AG04449 (cell line): Measurements from ENCODE around the gene WSCD2.

ENCODE experiments used
- CTCF ChIA-PET: fragments of 350-600 bp; formaldehyde crosslinking; extraction: SDS; loops from one replicate; lab custom pipeline; 2021; ENCODE audit warnings: antibody characterized with exemption; lab: Yijun Ruan, JAX
- POLR2A ChIA-PET: fragments of 400-600, 350-600 bp; formaldehyde crosslinking; extraction: SDS; loops from one replicate; lab custom pipeline; 2020; ENCODE audit warnings: antibody characterized with exemption, inconsistent platforms; lab: Yijun Ruan, JAX
- DNase-seq: peaks from one replicate; pipeline ENCODE4 v3.0.0-alpha.2; 2010; ENCODE audit warnings: low read depth, low spot score
- H3K4me3 ChIP-seq: 2 replicates; pipeline ENCODE4 v1.5.1; 2011; ENCODE audit warnings: low read depth, mild to moderate bottlenecking, control low read depth, low read length
- TF ChIP-seq, protein P1 (sequence below): IDR thresholded peaks from one replicate; pipeline ENCODE4 v1.5.1; 2011; ENCODE audit warnings: mild to moderate bottlenecking, moderate library complexity, low read length, control low read depth, inconsistent platforms; ENCODE audit not compliant: insufficient read depth; ENCODE audit errors: missing control alignments

Gene WSCD2

GRCh38 chr12:108270035-108270848, 141.2 kb downstream of the WSCD2 start:
- ChIA-PET POLR2A (no interaction called here), CTCF (no interaction called here)
- TF ChIP-seq, protein P1, sequence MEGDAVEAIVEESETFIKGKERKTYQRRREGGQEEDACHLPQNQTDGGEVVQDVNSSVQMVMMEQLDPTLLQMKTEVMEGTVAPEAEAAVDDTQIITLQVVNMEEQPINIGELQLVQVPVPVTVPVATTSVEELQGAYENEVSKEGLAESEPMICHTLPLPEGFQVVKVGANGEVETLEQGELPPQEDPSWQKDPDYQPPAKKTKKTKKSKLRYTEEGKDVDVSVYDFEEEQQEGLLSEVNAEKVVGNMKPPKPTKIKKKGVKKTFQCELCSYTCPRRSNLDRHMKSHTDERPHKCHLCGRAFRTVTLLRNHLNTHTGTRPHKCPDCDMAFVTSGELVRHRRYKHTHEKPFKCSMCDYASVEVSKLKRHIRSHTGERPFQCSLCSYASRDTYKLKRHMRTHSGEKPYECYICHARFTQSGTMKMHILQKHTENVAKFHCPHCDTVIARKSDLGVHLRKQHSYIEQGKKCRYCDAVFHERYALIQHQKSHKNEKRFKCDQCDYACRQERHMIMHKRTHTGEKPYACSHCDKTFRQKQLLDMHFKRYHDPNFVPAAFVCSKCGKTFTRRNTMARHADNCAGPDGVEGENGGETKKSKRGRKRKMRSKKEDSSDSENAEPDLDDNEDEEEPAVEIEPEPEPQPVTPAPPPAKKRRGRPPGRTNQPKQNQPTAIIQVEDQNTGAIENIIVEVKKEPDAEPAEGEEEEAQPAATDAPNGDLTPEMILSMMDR = no peak
- no peak for DNase-seq
- no peak overlapping the region for H3K4me3 ChIP-seq

- no peak overlapping the region for H3K4me3 ChIP-seq
- no peak for DNase-seq
- TF ChIP-seq, protein P1 = no peak
- POLR2A ChIA-PET = no interaction called here
- CTCF ChIA-PET = no interaction called here
Measured at GRCh38 chr12:108270849-108271143, 141.7 kb downstream of the WSCD2 start.

- ChIA-PET POLR2A (no interaction called here), CTCF (no interaction called here)
- no peak overlapping the region for H3K4me3 ChIP-seq
- TF ChIP-seq, protein P1 = no peak
- DNase-seq = no peak
Measured at GRCh38 chr12:108271951-108272872, 143.1 kb downstream of the WSCD2 start.

GRCh38 chr12:108273217-108273616, 144.1 kb downstream of the WSCD2 start:
- no peak for DNase-seq
- POLR2A ChIA-PET = no interaction called here
- CTCF ChIA-PET = no interaction called here
- TF ChIP-seq, protein P1 = no peak
- H3K4me3 ChIP-seq = no peak overlapping the region

- DNase-seq = no peak
- POLR2A ChIA-PET = no interaction called here
- no peak overlapping the region for H3K4me3 ChIP-seq
- TF ChIP-seq, protein P1 = no peak
- CTCF ChIA-PET = no interaction called here
Measured at GRCh38 chr12:108277613-108278012, 148.5 kb downstream of the WSCD2 start.

GRCh38 chr12:108282160-108282559, 153.1 kb downstream of the WSCD2 start:
- CTCF ChIA-PET = no interaction called here
- no peak for DNase-seq
- TF ChIP-seq, protein P1 = no peak
- H3K4me3 ChIP-seq = no peak overlapping the region
- POLR2A ChIA-PET = no interaction called here
